Mesenchymal stem cell (in vitro differentiated cells and primary cell): ENCODE data around the gene SCN1A.
"Not testable (repeated sequence)": the region's sequence is repeated elsewhere in the genome, so short reads cannot be mapped to it uniquely, and the experiment has no call there.

Experiments
- DNase-seq: peaks from one replicate; pipeline ENCODE4 v3.0.0-alpha.2; 2013
- H2AFZ ChIP-seq: one replicate; pipeline ENCODE4 v1.6.1; 2013; ENCODE audit warnings: low read depth, mild to moderate bottlenecking, control low read depth, inconsistent platforms, low read length, moderate library complexity
- H2AK5ac ChIP-seq: 2 replicates; pipeline ENCODE4 v1.6.1; 2013; ENCODE audit warnings: low read length, moderate library complexity, mild to moderate bottlenecking, inconsistent platforms; ENCODE audit not compliant: severe bottlenecking
- H2BK120ac ChIP-seq: one replicate; pipeline ENCODE4 v1.6.1; 2013; ENCODE audit warnings: low read depth, mild to moderate bottlenecking, inconsistent platforms, low read length, moderate library complexity
- H2BK12ac ChIP-seq, 2 experiments: one replicate each; pipeline ENCODE4 v1.6.1; 2013; ENCODE audit warnings: inconsistent platforms in 2 of 2, low read length in 2 of 2, mild to moderate bottlenecking in 2 of 2, moderate library complexity in 2 of 2, control low read depth in 1 of 2
- H2BK15ac ChIP-seq: one replicate; pipeline ENCODE4 v1.6.1; 2013; ENCODE audit warnings: mild to moderate bottlenecking, low read depth, inconsistent platforms; ENCODE audit not compliant: poor library complexity, severe bottlenecking
- H2BK5ac ChIP-seq: 2 replicates; pipeline ENCODE4 v1.6.1; 2013; ENCODE audit warnings: low read depth, mild to moderate bottlenecking, low read length, control low read depth, inconsistent platforms; ENCODE audit not compliant: poor library complexity, severe bottlenecking
- H3K14ac ChIP-seq, 2 experiments: one replicate each; pipeline ENCODE4 v1.6.1; 2013; ENCODE audit warnings: inconsistent platforms in 2 of 2, low read length in 2 of 2, control low read depth in 1 of 2, mild to moderate bottlenecking in 1 of 2, moderate library complexity in 1 of 2
- H3K18ac ChIP-seq, 2 experiments: one replicate each; pipeline ENCODE4 v1.6.1; 2013; ENCODE audit warnings: inconsistent platforms in 2 of 2, low read length in 2 of 2, control low read depth in 1 of 2, low read depth in 1 of 2, mild to moderate bottlenecking in 1 of 2
- H3K23ac ChIP-seq, 2 experiments: one replicate each; pipeline ENCODE4 v1.6.1; 2013; ENCODE audit warnings: inconsistent platforms in 2 of 2, low read length in 2 of 2, mild to moderate bottlenecking in 2 of 2, moderate library complexity in 2 of 2, control low read depth in 1 of 2
- H3K27ac ChIP-seq: 2 replicates; pipeline ENCODE4 v1.5.1; 2013; ENCODE audit warnings: mild to moderate bottlenecking, moderate library complexity, low read length, control low read depth, inconsistent platforms; ENCODE audit not compliant: poor library complexity, severe bottlenecking
- H3K27me3 ChIP-seq, 2 experiments: 2 replicates each; pipeline versions ENCODE4 v1.6.1 to v1.7.0; 2013; ENCODE audit warnings: low read length in 2 of 2, mild to moderate bottlenecking in 2 of 2, moderate library complexity in 2 of 2, control low read depth in 1 of 2, inconsistent platforms in 1 of 2; ENCODE audit not compliant: control insufficient read depth in 1 of 2, insufficient read depth in 1 of 2
- H3K36me3 ChIP-seq, 2 experiments: 2 replicates each; pipeline versions ENCODE4 v1.6.1 to v1.7.0; 2013; ENCODE audit warnings: low read length in 2 of 2, control low read depth in 1 of 2, inconsistent platforms in 1 of 2, low read depth in 1 of 2, mild to moderate bottlenecking in 1 of 2; ENCODE audit not compliant: insufficient read depth in 2 of 2, control insufficient read depth in 1 of 2
- H3K4ac ChIP-seq, 2 experiments: one replicate each; pipeline ENCODE4 v1.6.1; 2013; ENCODE audit warnings: inconsistent platforms in 2 of 2, low read length in 2 of 2, mild to moderate bottlenecking in 2 of 2, moderate library complexity in 2 of 2, control low read depth in 1 of 2, low read depth in 1 of 2
- H3K4me1 ChIP-seq: 2 replicates; pipeline ENCODE4 v1.6.1; 2013; ENCODE audit warnings: low read depth, low read length, control low read depth; ENCODE audit not compliant: control insufficient read depth, insufficient read depth
- H3K4me2 ChIP-seq: 2 replicates; pipeline ENCODE4 v1.6.1; 2013; ENCODE audit warnings: low read length, mild to moderate bottlenecking, inconsistent platforms; ENCODE audit not compliant: poor library complexity, severe bottlenecking
- H3K4me3 ChIP-seq, 2 experiments: 2 replicates each; pipeline versions ENCODE4 v1.5.1 to v1.7.0; 2013; ENCODE audit warnings: low read length in 2 of 2, mild to moderate bottlenecking in 2 of 2, control low read depth in 1 of 2, low read depth in 1 of 2; ENCODE audit not compliant: insufficient read depth in 1 of 2
- H3K79me1 ChIP-seq: replicated peaks from 2 replicates; pipeline ENCODE4 v1.6.1; 2013; ENCODE audit warnings: mild to moderate bottlenecking, control low read depth, low read length, inconsistent platforms; ENCODE audit not compliant: poor library complexity, severe bottlenecking
- H3K9ac ChIP-seq: 2 replicates; pipeline ENCODE4 v1.7.0; 2013; ENCODE audit warnings: mild to moderate bottlenecking, low read length, moderate library complexity
- H3K9me3 ChIP-seq: 2 replicates; pipeline ENCODE4 v1.7.0; 2013; ENCODE audit warnings: mild to moderate bottlenecking, low read length; ENCODE audit not compliant: control insufficient read depth
- H4K8ac ChIP-seq: one replicate; pipeline ENCODE4 v1.6.1; 2013; ENCODE audit warnings: inconsistent platforms, mild to moderate bottlenecking, low read length, moderate library complexity
- H4K91ac ChIP-seq: one replicate; pipeline ENCODE4 v1.6.1; 2013; ENCODE audit warnings: mild to moderate bottlenecking, low read length, inconsistent platforms
- WGBS: methylation state at CpG from one replicate; pipeline ENCODE4 v1.1.7; 2013; ENCODE audit warnings: mixed read lengths; 5-methylcytosine and 5-hydroxymethylcytosine counted together

SCN1A gene

DNA sequence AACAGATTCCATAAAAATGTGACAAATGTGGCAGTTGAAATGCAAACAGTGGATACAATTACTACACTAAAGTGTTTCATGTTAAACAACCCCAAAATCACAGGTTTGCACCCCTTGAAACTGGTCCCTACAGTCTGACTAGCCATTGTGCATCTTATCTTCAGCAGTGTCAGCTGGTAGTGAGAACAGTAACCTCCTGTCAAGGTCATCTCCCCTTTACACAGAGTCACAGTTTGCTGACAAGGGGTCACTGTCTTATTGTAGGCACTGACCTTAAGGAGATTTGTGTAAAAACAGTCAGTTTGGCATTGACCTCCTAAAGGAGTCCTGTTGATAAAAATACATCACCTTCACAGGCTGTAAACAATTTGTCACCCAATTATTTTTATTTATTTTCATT lies 137.0 kb downstream of the SCN1A start:
- Histone ChIP-seq H4K91ac (no peak overlapping the region), H3K4me3 (no peak overlapping the region), H2BK15ac (no peak overlapping the region), H2BK5ac (no peak overlapping the region), H4K8ac (no peak overlapping the region), H3K23ac (no peak overlapping the region), H2BK12ac (no peak overlapping the region), H3K36me3 (no peaks in the 10 kb centered on the region), H2AFZ (no peak overlapping the region), H3K14ac (no peak overlapping the region), H3K18ac (no peak overlapping the region), H2BK120ac (no peak overlapping the region), H3K79me1 (no peaks in the 10 kb centered on the region), H3K4me1 (no peaks in the 10 kb centered on the region), H3K4me2 (no peak overlapping the region), H3K27ac (no peak overlapping the region), H3K4ac (no peak overlapping the region), H2AK5ac (no peak overlapping the region), H3K9me3 (no peaks in the 10 kb centered on the region), H3K27me3 (no peaks in the 10 kb centered on the region), H3K9ac (no peak overlapping the region)
- DNase-seq: no peak

GRCh38 chr2:165989851-165990250 lies 138.0 kb downstream of the SCN1A start:
- H2BK15ac ChIP-seq: no peak overlapping the region
- no CpG with 5 or more reads among the region's 1 CpG for WGBS
- H3K27ac ChIP-seq: no peak overlapping the region
- no peaks in the 10 kb centered on the region for H3K79me1 ChIP-seq
- H3K14ac ChIP-seq: no peak overlapping the region
- H2BK12ac ChIP-seq: no peak overlapping the region
- no peak overlapping the region for H2AK5ac ChIP-seq
- no peak overlapping the region for H3K4ac ChIP-seq
- H3K18ac ChIP-seq: no peak overlapping the region
- no peak overlapping the region for H3K9ac ChIP-seq
- no peak overlapping the region for H4K91ac ChIP-seq
- H3K27me3 ChIP-seq: no peaks in the 10 kb centered on the region
- no peak overlapping the region for H3K4me3 ChIP-seq
- H3K4me1 ChIP-seq: no peaks in the 10 kb centered on the region
- no peak for DNase-seq
- H3K4me2 ChIP-seq: no peak overlapping the region
- H3K36me3 ChIP-seq: no peaks in the 10 kb centered on the region
- no peak overlapping the region for H3K23ac ChIP-seq
- no peak overlapping the region for H2BK120ac ChIP-seq
- no peak overlapping the region for H4K8ac ChIP-seq
- no peak overlapping the region for H2AFZ ChIP-seq
- H2BK5ac ChIP-seq: no peak overlapping the region
- no peaks in the 10 kb centered on the region for H3K9me3 ChIP-seq

GRCh38 chr2:165985120-165985519 lies 142.7 kb downstream of the SCN1A start:
- H2BK15ac ChIP-seq: no peak overlapping the region
- no peaks in the 10 kb centered on the region for H3K36me3 ChIP-seq
- H3K27ac ChIP-seq: no peak overlapping the region
- H4K91ac ChIP-seq: no peak overlapping the region
- H3K9ac ChIP-seq: no peak overlapping the region
- H2BK12ac ChIP-seq: no peak overlapping the region
- no peak overlapping the region for H2BK5ac ChIP-seq
- no peak overlapping the region for H2BK120ac ChIP-seq
- no peak overlapping the region for H3K4me3 ChIP-seq
- no peak overlapping the region for H4K8ac ChIP-seq
- H3K79me1 ChIP-seq: no peaks in the 10 kb centered on the region
- no peak overlapping the region for H3K18ac ChIP-seq
- no peaks in the 10 kb centered on the region for H3K27me3 ChIP-seq
- H3K14ac ChIP-seq: no peak overlapping the region
- no peak overlapping the region for H2AK5ac ChIP-seq
- H3K4ac ChIP-seq: no peak overlapping the region
- H3K4me2 ChIP-seq: no peak overlapping the region
- no peaks in the 10 kb centered on the region for H3K9me3 ChIP-seq
- no peak for DNase-seq
- H2AFZ ChIP-seq: no peak overlapping the region
- no peaks in the 10 kb centered on the region for H3K4me1 ChIP-seq
- H3K23ac ChIP-seq: no peak overlapping the region

- DNase-seq, H3K36me3 ChIP-seq, H3K18ac ChIP-seq, H3K4me1 ChIP-seq, H3K9ac ChIP-seq, H3K27ac ChIP-seq, H2BK15ac ChIP-seq, H3K79me1 ChIP-seq, H2BK12ac ChIP-seq, H3K9me3 ChIP-seq, H2BK5ac ChIP-seq, H3K23ac ChIP-seq, H3K27me3 ChIP-seq, H3K4me3 ChIP-seq, H2BK120ac ChIP-seq, H4K91ac ChIP-seq, H4K8ac ChIP-seq, H2AK5ac ChIP-seq, H3K4me2 ChIP-seq, H3K4ac ChIP-seq, H2AFZ ChIP-seq, H3K14ac ChIP-seq: not testable (repeated sequence)
Measured at GRCh38 chr2:165972161-165972560, 155.7 kb downstream of the SCN1A start.
